Esophagus mucosa (tissue), 1 donor: ENCODE results near the gene SLC12A4. TPM values are rescaled to one million over a fixed set of nuclear protein-coding genes. Genes with fewer than 3 reads are reported as not detected.
"Not testable (repeated sequence)": the region's sequence is repeated elsewhere in the genome, so short reads cannot be mapped to it uniquely, and the experiment has no call there.

Source experiments
- ATAC-seq: fragments of 200-7000 bp; cut with Tn5 transposase; one replicate; pipeline ENCODE4 v1.9.1; 2020
- total RNA-seq: library from RNA; stranded (reverse); gene quantifications from one replicate; pipeline ENCODE4 v1.2.4, GENCODE V29; 2023
- donor health status: DM: yes; HTN: yes; CAD: no.

Gene SLC12A4
- total RNA-seq, 1 donor from 2014 or later = 17.5 TPM

GRCh38 chr16:67941469-67942199 lies 26.8 kb downstream of the SLC12A4 start:
- no peak for ATAC-seq

GRCh38 chr16:67940446-67941089 lies 27.9 kb downstream of the SLC12A4 start:
- ATAC-seq = no peak

GRCh38 chr16:67939507-67940445 lies 28.7 kb downstream of the SLC12A4 start:
- no peak for ATAC-seq

GRCh38 chr16:67937713-67938112 lies 30.7 kb downstream of the SLC12A4 start:
- not testable (repeated sequence) for ATAC-seq

- no peak for ATAC-seq
Measured at GRCh38 chr16:67936880-67937605, 31.4 kb downstream of the SLC12A4 start.

GRCh38 chr16:67936124-67936879 lies 32.1 kb downstream of the SLC12A4 start, which contains the start of gene PSMB10:
Gene PSMB10, minus strand, starts transcription at chr16:67936850. Its CDS starts 101 bp downstream, at chr16:67936749.
- peak; percentile 15 for ATAC-seq

- peak; percentile 96 for ATAC-seq
Measured at GRCh38 chr16:67935402-67936123, 32.9 kb downstream of the SLC12A4 start.

GRCh38 chr16:67935101-67935401 lies 33.4 kb downstream of the SLC12A4 start:
- ATAC-seq = peak; percentile 3

- no peak for ATAC-seq
Measured at GRCh38 chr16:67934306-67935100, 33.9 kb downstream of the SLC12A4 start.

- no peak for ATAC-seq
Measured at GRCh38 chr16:67933805-67934204, 34.6 kb downstream of the SLC12A4 start.

- ATAC-seq = no peak
Measured at GRCh38 chr16:67932462-67932840, 36.0 kb downstream of the SLC12A4 start.

- no peak for ATAC-seq
Measured at GRCh38 chr16:67931712-67932461, 36.5 kb downstream of the SLC12A4 start, which contains the start of gene CTRL. Gene CTRL, minus strand, starts transcription at chr16:67931862. Its CDS starts 10 bp downstream, at chr16:67931852.

GRCh38 chr16:67930678-67931211 lies 37.7 kb downstream of the SLC12A4 start:
- ATAC-seq = no peak

- no peak for ATAC-seq
Measured at GRCh38 chr16:67930191-67930590, 38.2 kb downstream of the SLC12A4 start.

- ATAC-seq = peak; percentile 59
Measured at GRCh38 chr16:67928561-67929364, 39.7 kb downstream of the SLC12A4 start.

GRCh38 chr16:67928147-67928546 lies 40.3 kb downstream of the SLC12A4 start:
- no peak for ATAC-seq

GRCh38 chr16:67927131-67927941 lies 41.1 kb downstream of the SLC12A4 start:
- ATAC-seq = no peak
